Hematopoietic multipotent progenitor cell treated with erythropoietin and hydrocortisone succinate and interleukin-3 and kit ligand, for 17 days (in vitro differentiated cells): ENCODE measurements around the gene GNPDA1.

Experiments
- DNase-seq: peaks from one replicate; pipeline ENCODE4 v3.0.0-alpha.2; 2015; ENCODE audit warnings: low spot score

Gene GNPDA1

GRCh38 chr5:141992349-141992963 is 20.4 kb downstream of the GNPDA1 start:
- peak; percentile 87 for DNase-seq

- no peak for DNase-seq
Measured at GRCh38 chr5:141989720-141990119, 23.1 kb downstream of the GNPDA1 start.

GRCh38 chr5:141986072-141986471 is 26.8 kb downstream of the GNPDA1 start:
- DNase-seq = no peak

- no peak for DNase-seq
Measured at GRCh38 chr5:141982626-141983025, 30.2 kb downstream of the GNPDA1 start.

GRCh38 chr5:141978389-141978788 is 34.4 kb downstream of the GNPDA1 start:
- no peak for DNase-seq

GRCh38 chr5:141976176-141976575 is 36.7 kb downstream of the GNPDA1 start:
- no peak for DNase-seq

- DNase-seq = peak; percentile 34
Measured at GRCh38 chr5:141973871-141974595, 38.8 kb downstream of the GNPDA1 start.

- peak; percentile 93 for DNase-seq
Measured at GRCh38 chr5:141969783-141970771, 42.8 kb downstream of the GNPDA1 start.

- peak; percentile 93 for DNase-seq
Measured at GRCh38 chr5:141968914-141969608, 43.8 kb downstream of the GNPDA1 start, which contains the start of gene RNF14. RNF14 (plus strand) TSS chr5:141969105; CDS start chr5:141973589, 4,484 bp downstream.

GRCh38 chr5:141966963-141967333 is 45.9 kb downstream of the GNPDA1 start:
- no peak for DNase-seq

- DNase-seq = no peak
Measured at GRCh38 chr5:141966275-141966962, 46.4 kb downstream of the GNPDA1 start.

- no peak for DNase-seq
Measured at GRCh38 chr5:141965071-141965470, 47.8 kb downstream of the GNPDA1 start.

- no peak for DNase-seq
Measured at GRCh38 chr5:141963701-141964100, 49.1 kb downstream of the GNPDA1 start.

GRCh38 chr5:141961466-141961865 is 51.4 kb downstream of the GNPDA1 start:
- no peak for DNase-seq

GRCh38 chr5:141960449-141961323 is 52.1 kb downstream of the GNPDA1 start:
- DNase-seq = peak; percentile 95

GRCh38 chr5:141960018-141960417 is 52.8 kb downstream of the GNPDA1 start:
- no peak for DNase-seq

GRCh38 chr5:141958546-141959172 is 54.2 kb downstream of the GNPDA1 start:
- no peak for DNase-seq

- DNase-seq = no peak
Measured at GRCh38 chr5:141958113-141958512, 54.7 kb downstream of the GNPDA1 start, which contains the start of gene PCDH12. PCDH12 (minus strand) TSS chr5:141958202; CDS start chr5:141957851, 351 bp downstream.

- no peak for DNase-seq
Measured at GRCh38 chr5:141957367-141957996, 55.3 kb downstream of the GNPDA1 start.
